PC-9 (cell line): ENCODE results near the gene NAB2. TPM values are rescaled to one million over a fixed set of nuclear protein-coding genes. Genes with fewer than 3 reads are reported as not detected.
A peak's percentile ranks its signal among the peaks of the same experiment; 100 is the strongest.

Experiments
- BruUV-seq: library from RNA; stranded (reverse); fragments of 400-500 nt; replicated peaks from 2 replicates; lab custom pipeline; 2021; lab: Mats Ljungman, UMichigan
- CTCF ChIA-PET: fragments of 300-600 bp; sonication (Branson Sonifier 250); formaldehyde crosslinking; loops from one replicate; lab custom pipeline; 2022; ENCODE audit warnings: antibody characterized with exemption; lab: Charles Lee
- POLR2A ChIA-PET: fragments of 300-600 bp; sonication (Branson Sonifier 250); formaldehyde crosslinking; loops from one replicate; lab custom pipeline; 2022; ENCODE audit warnings: antibody characterized with exemption; ENCODE audit not compliant: unreplicated experiment; lab: Charles Lee
- DNase-seq, 2 experiments: peaks; one replicate each; pipeline versions ENCODE4 v3.0.0 to v3.0.0-alpha.2; 2015 to 2022; ENCODE audit warnings: mixed read lengths in 1 of 2
- H2AFZ ChIP-seq: fragments of 200-600 bp; sonication (generic); 2 replicates; pipeline ENCODE4 v1.8.1; 2017; ENCODE audit warnings: antibody characterized with exemption
- H3F3A ChIP-seq: fragments of 200-600 bp; sonication (generic); 2 replicates; pipeline ENCODE4 v1.8.1; 2017; ENCODE audit warnings: antibody characterized with exemption, mild to moderate bottlenecking, low read depth; ENCODE audit not compliant: insufficient read depth
- H3K27ac ChIP-seq: fragments of 200-600 bp; sonication (generic); 2 replicates; pipeline ENCODE4 v1.6.1; 2016; ENCODE audit warnings: mixed run types
- H3K27me3 ChIP-seq: fragments of 200-600 bp; sonication (generic); 2 replicates; pipeline ENCODE4 v1.6.1; 2016; ENCODE audit warnings: low read depth, mixed run types; ENCODE audit not compliant: insufficient read depth
- H3K36me3 ChIP-seq: fragments of 200-600 bp; sonication (generic); 2 replicates; pipeline ENCODE4 v1.6.1; 2016; ENCODE audit warnings: low read depth, mixed run types
- H3K4me1 ChIP-seq: fragments of 200-600 bp; sonication (generic); replicated peaks from 2 replicates; pipeline ENCODE4 v1.6.1; 2016; ENCODE audit warnings: mixed run types; ENCODE audit not compliant: insufficient read depth
- H3K4me2 ChIP-seq: fragments of 200-600 bp; sonication (generic); 2 replicates; pipeline ENCODE4 v1.6.1; 2017; ENCODE audit warnings: mixed run types
- H3K4me3 ChIP-seq: fragments of 200-600 bp; sonication (generic); 2 replicates; pipeline ENCODE4 v1.6.1; 2016; ENCODE audit warnings: mixed run types
- H3K79me2 ChIP-seq: fragments of 200-600 bp; sonication (generic); 2 replicates; pipeline ENCODE4 v1.6.1; 2017; ENCODE audit warnings: low read depth, mixed run types
- H3K9me2 ChIP-seq: fragments of 200-600 bp; sonication (generic); 2 replicates; pipeline ENCODE4 v1.8.1; 2017; ENCODE audit warnings: mild to moderate bottlenecking; ENCODE audit not compliant: insufficient read depth
- H3K9me3 ChIP-seq: fragments of 200-600 bp; sonication (generic); 2 replicates; pipeline ENCODE4 v1.8.1; 2016; ENCODE audit warnings: low read depth; ENCODE audit not compliant: insufficient read depth
- H4K20me1 ChIP-seq: fragments of 200-600 bp; sonication (generic); 2 replicates; pipeline ENCODE4 v1.8.1; 2017; ENCODE audit not compliant: insufficient read depth
- EZH2 ChIP-seq: fragments of 200-600 bp; sonication (generic); IDR thresholded peaks from 2 replicates; pipeline ENCODE4 v1.8.0; 2017; ENCODE audit warnings: antibody characterized with exemption, low read depth
- intact Hi-C: fragments of 100-400 bp; cut with micrococcal nuclease; formaldehyde crosslinking; loops from one replicate; pipeline ENCODE4 v1.10.0; 2022; ENCODE audit not compliant: unreplicated experiment
- total RNA-seq: library from RNA; stranded (reverse); gene quantifications from 2 replicates; pipeline ENCODE4 v1.2.3, GENCODE V29; 2021
- TF ChIP-seq, protein P1 (sequence below): fragments of 200-600 bp; sonication (generic); conservative IDR thresholded peaks from 2 replicates; pipeline ENCODE4 v1.6.1; 2017; ENCODE audit warnings: mixed run types, antibody characterized with exemption, mild to moderate bottlenecking, moderate library complexity

NAB2 gene
- total RNA-seq, 1 experiment from 2014 or later: 13.8 TPM

DNA sequence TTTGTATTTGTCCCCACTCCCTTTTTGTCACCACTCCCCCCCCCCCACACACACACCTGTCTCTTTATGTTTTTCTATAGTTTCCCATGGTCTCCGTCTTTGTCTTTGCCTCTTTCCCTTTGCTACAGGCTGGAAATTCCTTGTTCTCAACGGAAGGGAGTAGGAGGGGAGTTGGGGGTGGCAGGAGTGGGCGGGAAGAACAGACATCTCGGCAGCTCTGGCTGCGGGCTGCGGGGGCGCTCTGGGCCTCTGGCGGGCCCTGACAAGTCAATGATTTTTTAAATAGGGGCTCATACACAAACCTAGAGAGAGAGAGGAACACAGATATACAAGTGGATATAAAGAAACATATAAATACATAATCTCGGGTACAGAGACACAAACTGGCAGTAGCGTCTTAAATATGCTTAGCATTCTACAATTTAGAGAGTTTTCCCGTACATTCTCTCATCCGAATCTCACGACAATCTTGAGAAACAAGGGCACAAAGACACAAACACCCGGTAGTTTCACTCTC, 2.4 kb upstream of the NAB2 start:
- Histone ChIP-seq H3K4me3 (peak overlapping the region; percentile 94), H3K79me2 (no peaks in the 10 kb centered on the region), H3K9me2 (no peaks in the 10 kb centered on the region), H3K4me2 (peak overlapping the region; percentile 96), H3F3A (peaks cover 22% of the 10 kb centered on the region; the same call in 1 of the 2 replicates), H3K9me3 (no peaks in the 10 kb centered on the region), H3K27me3 (no peaks in the 10 kb centered on the region), H3K36me3 (no peaks in the 10 kb centered on the region), H3K27ac (peak overlapping the region; percentile 66), H3K4me1 (peaks cover 5% of the 10 kb centered on the region; the same call in 1 of the 2 replicates), H2AFZ (peak overlapping the region; percentile 92), H4K20me1 (no peaks in the 10 kb centered on the region)
- intact Hi-C loops: loop anchor here (1.0 to 5.0 kb wide), 2 partner anchors 7 to 449 kb away; no protein-coding TSS in a partner anchor
- TF ChIP-seq, protein P1, sequence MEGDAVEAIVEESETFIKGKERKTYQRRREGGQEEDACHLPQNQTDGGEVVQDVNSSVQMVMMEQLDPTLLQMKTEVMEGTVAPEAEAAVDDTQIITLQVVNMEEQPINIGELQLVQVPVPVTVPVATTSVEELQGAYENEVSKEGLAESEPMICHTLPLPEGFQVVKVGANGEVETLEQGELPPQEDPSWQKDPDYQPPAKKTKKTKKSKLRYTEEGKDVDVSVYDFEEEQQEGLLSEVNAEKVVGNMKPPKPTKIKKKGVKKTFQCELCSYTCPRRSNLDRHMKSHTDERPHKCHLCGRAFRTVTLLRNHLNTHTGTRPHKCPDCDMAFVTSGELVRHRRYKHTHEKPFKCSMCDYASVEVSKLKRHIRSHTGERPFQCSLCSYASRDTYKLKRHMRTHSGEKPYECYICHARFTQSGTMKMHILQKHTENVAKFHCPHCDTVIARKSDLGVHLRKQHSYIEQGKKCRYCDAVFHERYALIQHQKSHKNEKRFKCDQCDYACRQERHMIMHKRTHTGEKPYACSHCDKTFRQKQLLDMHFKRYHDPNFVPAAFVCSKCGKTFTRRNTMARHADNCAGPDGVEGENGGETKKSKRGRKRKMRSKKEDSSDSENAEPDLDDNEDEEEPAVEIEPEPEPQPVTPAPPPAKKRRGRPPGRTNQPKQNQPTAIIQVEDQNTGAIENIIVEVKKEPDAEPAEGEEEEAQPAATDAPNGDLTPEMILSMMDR: no peak; the same call in 1 of the 2 replicates
- no peak for TF ChIP-seq EZH2
- BruUV-seq: TSS peak; percentile 62
- ChIA-PET CTCF (interaction anchor here (0.7 kb wide), 1 partner anchor 25 kb away, joined by 12 read pairs; the partner anchor contains the start of gene STAT6), POLR2A (interaction anchor here (0.7 to 2.5 kb wide), 3 partner anchors 8 to 1126 kb away, joined by 3 to 16 read pairs (median 5); partner anchors contain the start of genes LRP1 and NEMP1)
- peak in 1 of 2 experiments; percentile 46 for DNase-seq

DNA sequence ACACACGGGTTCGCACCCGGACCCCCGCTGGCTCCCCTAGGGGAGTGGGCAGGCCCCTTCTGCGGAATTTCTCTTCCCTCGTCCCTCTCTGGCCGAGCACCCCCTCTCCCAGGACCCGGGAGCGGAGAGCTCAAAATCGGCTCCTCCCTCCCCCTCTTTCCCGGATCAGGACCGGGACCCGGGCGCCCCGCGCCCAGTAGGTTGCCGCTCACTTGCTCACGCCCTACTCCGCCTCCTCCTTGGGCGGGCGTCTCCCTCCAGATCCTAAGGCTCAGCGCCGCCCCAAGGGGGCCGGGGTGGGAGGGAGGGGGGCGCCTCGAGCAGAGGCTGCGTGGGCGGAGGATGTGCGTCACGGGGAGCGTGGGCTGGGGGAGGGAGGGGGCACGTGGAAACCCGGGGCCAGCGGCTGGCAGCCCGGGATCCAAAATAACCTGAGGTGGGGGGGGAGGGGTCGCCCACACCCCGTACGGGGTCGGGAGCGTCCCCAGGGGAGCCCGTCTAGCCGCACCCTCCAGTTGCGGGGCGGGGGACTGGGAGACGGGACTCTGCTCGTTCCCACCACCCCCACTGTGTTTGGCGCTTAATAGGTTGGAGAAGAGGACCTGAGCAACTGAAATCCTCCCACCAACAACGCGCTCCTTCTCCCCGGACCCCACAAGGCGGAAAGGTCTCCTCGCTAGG, 1.8 kb upstream of the NAB2 start:
- peaks cover 22% of the 10 kb centered on the region; the same call in 1 of the 2 replicates for H3F3A ChIP-seq
- no peaks in the 10 kb centered on the region for H3K9me2 ChIP-seq
- no peaks in the 10 kb centered on the region for H3K36me3 ChIP-seq
- H2AFZ ChIP-seq: peak overlapping the region; percentile 92
- CTCF ChIA-PET: interaction anchor here (0.7 kb wide), 1 partner anchor 24 kb away, joined by 12 read pairs; the partner anchor contains the start of gene STAT6
- peak overlapping the region; percentile 96 for H3K4me2 ChIP-seq
- no peaks in the 10 kb centered on the region for H4K20me1 ChIP-seq
- intact Hi-C loops: loop anchor here (1.0 to 5.0 kb wide), 2 partner anchors 8 to 450 kb away; no protein-coding TSS in a partner anchor
- TF ChIP-seq, protein P1: no peak
- no peak for TF ChIP-seq EZH2
- no peaks in the 10 kb centered on the region for H3K79me2 ChIP-seq
- H3K9me3 ChIP-seq: no peaks in the 10 kb centered on the region
- DNase-seq: peak in 1 of 2 experiments; percentile 74
- no peaks in the 10 kb centered on the region for H3K27me3 ChIP-seq
- H3K4me1 ChIP-seq: peaks cover 5% of the 10 kb centered on the region; the same call in 1 of the 2 replicates
- no TSS peak for BruUV-seq
- POLR2A ChIA-PET: interaction anchor here (0.7 to 2.5 kb wide), 8 partner anchors 8 to 1126 kb away, joined by 3 to 28 read pairs (median 4); partner anchors contain the start of genes LRP1, NEMP1 and STAT6
- peak overlapping the region; percentile 91 for H3K27ac ChIP-seq
- peak overlapping the region; percentile 94 for H3K4me3 ChIP-seq

DNA sequence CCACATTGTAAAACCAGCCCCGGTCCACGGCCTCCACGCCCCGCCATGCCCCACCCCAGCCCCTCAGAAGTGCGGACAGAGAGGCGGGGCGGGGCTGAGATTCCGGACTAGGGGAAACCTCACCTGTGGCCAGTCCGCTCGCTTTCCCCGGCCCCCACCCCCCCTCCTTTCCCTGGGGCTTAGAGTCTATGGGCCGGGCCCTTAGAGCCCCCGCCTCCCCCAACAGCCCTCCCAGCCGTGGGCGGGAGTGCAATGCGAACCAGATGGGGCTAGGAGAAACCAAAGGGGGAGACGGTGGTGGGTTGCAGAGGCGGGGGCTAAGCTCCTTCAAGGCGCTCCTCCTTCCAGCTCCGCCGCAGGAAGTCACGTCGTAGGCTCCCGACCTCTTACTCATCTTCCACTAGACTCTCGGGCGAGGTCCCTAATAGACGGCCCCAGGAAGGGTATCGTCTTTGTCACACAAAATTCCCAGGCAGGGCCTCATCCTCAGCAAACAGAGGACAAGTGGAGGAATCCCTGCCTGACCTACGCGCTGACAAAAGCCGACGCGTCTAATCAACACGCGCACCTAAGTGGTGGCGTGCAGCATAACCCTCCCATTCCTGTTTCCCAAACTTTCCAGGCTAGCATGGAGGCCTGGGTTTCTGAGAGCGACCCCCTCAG, 1.1 kb upstream of the NAB2 start:
- Histone ChIP-seq H3K36me3 (no peaks in the 10 kb centered on the region), H3K4me3 (peak overlapping the region; percentile 94), H3K27me3 (no peaks in the 10 kb centered on the region), H3F3A (peaks cover 26% of the 10 kb centered on the region; the same call in 1 of the 2 replicates), H4K20me1 (0 out of 2 replicates have a peak, but pooled peaks cover 3% of the 10 kb centered on the region), H3K79me2 (no peaks in the 10 kb centered on the region), H3K4me1 (peaks cover 5% of the 10 kb centered on the region; the same call in 1 of the 2 replicates), H3K27ac (peak overlapping the region; percentile 91), H2AFZ (peak overlapping the region; percentile 92), H3K9me2 (no peaks in the 10 kb centered on the region), H3K9me3 (no peaks in the 10 kb centered on the region), H3K4me2 (peak overlapping the region; percentile 96)
- TF ChIP-seq EZH2: no peak
- TF ChIP-seq, protein P1: no peak
- ChIA-PET POLR2A (interaction anchor here (0.7 to 2.5 kb wide), 6 partner anchors 9 to 459 kb away, joined by 3 to 28 read pairs (median 10); partner anchors contain the start of genes LRP1, NEMP1 and STAT6), CTCF (interaction anchor here (0.6 kb wide), 1 partner anchor 24 kb away, joined by 4 read pairs; the partner anchor contains the start of gene STAT6)
- intact Hi-C loops: loop anchor here (1.0 to 5.0 kb wide), 4 partner anchors 9 to 451 kb away; partner anchors contain the start of genes PTGES3 and STAT6
- DNase-seq: peak; percentile 80 to 90
- TSS peak; percentile 98 for BruUV-seq
